Fibroblast of the conjunctiva (primary cell): ENCODE data around the gene VPS35L.

Source experiments
- DNase-seq: peaks from one replicate; pipeline ENCODE4 v3.0.0-alpha.2; 2010; ENCODE audit warnings: low read depth

The VPS35L gene, protein sequence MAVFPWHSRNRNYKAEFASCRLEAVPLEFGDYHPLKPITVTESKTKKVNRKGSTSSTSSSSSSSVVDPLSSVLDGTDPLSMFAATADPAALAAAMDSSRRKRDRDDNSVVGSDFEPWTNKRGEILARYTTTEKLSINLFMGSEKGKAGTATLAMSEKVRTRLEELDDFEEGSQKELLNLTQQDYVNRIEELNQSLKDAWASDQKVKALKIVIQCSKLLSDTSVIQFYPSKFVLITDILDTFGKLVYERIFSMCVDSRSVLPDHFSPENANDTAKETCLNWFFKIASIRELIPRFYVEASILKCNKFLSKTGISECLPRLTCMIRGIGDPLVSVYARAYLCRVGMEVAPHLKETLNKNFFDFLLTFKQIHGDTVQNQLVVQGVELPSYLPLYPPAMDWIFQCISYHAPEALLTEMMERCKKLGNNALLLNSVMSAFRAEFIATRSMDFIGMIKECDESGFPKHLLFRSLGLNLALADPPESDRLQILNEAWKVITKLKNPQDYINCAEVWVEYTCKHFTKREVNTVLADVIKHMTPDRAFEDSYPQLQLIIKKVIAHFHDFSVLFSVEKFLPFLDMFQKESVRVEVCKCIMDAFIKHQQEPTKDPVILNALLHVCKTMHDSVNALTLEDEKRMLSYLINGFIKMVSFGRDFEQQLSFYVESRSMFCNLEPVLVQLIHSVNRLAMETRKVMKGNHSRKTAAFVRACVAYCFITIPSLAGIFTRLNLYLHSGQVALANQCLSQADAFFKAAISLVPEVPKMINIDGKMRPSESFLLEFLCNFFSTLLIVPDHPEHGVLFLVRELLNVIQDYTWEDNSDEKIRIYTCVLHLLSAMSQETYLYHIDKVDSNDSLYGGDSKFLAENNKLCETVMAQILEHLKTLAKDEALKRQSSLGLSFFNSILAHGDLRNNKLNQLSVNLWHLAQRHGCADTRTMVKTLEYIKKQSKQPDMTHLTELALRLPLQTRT

DNA sequence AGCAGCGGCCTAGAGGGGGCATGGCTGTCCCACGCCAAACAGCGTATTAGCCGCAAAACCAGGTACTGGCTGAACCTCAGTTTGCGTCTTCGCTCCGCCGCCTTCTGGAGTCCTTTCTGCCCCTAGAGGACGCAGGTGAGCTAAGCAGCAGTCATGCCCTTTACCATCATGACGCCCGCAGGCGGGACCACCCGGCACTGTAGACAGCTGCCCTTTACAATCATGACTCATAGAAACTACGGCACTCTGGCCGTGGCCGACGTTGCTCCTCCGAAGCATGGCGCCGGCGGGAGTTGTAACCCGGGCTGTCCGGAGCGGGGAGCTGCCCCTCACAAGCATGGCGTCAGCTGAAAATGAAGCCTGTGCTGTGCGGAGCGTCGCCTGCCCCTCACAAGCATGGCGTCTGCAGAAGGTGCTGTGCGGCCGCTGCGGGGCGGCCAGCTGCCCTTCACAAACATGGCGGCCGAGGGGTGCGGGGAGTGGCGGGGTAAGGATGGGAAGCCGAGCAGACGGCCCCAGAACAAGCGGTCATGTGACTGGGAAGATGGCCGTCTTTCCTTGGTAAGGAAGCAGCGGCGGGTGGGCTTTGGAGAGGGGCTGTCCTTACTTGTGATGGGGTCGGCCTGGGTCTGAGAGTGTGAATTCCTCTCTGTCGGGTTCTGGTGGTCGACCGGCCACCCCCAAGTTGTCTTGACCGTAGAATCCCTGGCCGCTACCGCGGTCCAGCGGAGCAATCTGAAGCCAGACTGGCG, at the start of gene VPS35L:
Gene VPS35L, plus strand, starts transcription at position 518 of the 752 bp plus-strand sequence. Its CDS starts 27 bp downstream, at position 545.
- DNase-seq = peak; percentile 98

DNA sequence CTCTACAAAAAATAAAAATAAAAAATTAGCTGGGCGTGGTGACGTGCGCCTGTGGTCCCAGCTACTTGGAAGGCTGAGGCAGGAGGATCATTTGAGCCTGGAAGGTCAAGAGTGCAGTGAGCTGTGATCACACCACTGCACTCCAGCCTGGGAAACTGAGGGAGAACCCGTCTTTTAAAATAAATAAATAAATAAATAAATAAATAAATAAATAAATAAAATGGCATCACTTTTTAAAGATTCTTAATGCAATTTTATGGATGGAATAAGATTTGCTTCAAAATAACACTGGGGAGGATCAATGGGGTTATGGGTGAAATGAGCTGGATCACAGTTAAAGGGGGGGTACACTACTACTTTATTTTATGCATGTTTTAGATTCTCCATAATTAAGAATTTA, 48.5 kb upstream of the VPS35L start:
- no peak for DNase-seq

DNA sequence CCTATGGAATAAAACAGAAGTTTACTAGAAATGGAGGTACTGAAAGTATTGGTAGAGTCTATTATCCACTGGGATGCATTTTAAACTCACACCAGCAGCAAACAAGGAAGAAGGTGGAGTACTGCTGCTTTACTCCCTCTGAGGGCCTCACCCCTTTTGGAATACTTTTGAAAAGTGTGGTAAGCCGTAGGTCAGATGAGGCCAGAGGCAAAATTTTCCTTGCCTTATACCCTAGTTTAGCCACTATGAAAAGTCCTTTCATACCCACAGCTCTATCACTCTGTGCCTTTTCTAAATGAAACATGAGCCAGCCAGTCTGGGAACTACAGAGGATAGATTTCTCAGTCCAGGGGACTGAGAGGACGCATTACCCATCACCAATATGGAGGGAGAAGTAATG, 47.6 kb upstream of the VPS35L start:
- DNase-seq = no peak

DNA sequence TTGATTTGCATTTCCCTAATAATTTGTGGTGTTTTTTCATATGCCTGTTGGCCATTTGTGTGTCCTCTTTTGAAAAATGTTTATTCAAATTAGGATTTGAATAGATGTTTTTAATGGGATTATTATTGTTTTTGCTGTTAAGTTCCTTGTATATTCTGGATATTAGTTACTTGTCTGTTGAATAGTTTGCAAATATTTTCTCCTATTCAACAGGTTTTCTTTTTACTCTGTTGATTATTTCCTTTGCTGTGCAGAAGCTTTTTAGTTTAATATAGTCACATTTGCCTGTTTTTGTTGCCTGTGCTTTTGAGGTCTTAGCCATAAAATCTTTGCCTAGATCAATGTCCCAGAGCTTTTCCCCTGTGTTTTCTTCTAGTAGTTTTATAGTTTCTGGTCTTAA, 43.2 kb upstream of the VPS35L start:
- no peak for DNase-seq

DNA sequence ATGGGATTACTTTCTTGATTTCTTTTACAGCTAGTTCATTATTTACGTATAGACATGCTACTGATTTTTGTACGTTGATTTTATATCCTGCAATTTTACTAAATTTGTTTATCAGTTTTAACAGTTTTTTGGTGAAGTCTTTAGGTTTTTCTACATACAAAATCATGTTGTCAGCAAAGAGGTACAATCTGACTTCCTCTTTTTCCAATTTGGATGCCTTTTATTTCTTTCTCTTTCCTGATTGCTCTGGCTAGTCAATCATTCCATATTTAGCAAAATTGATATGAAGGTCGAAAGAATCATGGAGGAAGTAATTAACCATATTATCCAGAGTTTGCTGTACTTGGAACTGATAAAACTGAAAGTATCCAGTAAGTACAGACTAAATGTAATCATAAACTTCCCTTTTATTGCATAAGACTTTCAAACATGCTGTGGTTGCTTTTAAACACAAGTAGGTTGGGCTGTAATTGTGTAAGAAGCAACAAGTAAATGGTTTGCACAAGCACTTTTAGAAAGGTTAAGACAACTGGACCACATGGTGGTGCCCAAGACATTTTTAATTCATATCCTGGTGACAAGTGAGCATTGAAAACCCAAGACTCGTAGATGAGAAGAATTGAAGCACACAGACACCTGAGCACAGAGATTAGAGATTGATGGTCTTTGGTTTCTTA, 42.0 kb upstream of the VPS35L start:
- DNase-seq = no peak

DNA sequence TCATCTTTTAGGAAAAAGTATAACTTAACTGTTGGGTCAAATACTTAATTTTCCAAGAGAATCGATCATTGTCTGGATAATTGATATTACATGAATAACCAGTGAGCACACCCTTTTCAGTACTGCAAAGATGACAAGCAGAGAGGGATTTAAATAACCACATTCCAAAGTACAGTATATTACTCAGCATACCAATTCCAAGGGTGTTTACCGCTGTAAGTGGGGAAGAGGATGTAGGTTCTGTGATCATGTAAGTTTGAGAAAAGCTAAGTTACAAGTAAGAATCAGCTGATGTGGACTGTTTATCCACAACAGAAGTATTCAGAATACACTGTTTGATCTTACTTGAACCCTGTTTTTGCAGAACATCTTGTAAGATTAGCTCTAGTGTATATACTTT, 39.7 kb upstream of the VPS35L start:
- DNase-seq = no peak

DNA sequence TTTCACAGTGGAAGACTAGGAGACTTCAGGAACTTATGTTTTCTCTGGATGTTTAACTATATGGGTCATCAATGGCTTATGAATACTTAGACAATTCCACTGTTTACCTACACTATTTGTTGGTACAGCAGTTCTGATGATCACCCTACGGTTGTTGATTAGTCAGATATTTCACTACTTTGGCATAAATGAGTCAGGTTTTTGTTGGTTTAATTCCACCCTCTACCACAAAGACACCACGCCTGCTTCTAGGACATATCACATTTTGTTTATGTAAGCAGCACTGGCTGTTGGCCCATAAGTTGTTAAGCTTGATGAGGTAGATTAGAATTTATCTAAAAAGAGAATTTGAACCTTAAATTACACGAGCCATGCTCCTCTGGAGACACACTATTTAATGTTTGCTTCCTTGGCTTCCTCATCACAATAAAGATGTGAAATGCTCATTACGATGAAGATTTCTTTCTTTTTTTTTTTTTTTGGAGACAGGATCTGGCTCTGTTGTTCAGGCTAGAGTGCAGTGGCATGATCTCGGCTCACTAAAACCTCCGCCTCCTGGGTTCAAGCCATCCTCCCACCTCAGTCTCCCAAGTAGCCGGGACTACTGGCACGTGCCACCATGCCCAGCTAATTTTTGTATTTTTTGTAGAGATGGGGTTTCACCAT, 37.9 kb upstream of the VPS35L start:
- no peak for DNase-seq

DNA sequence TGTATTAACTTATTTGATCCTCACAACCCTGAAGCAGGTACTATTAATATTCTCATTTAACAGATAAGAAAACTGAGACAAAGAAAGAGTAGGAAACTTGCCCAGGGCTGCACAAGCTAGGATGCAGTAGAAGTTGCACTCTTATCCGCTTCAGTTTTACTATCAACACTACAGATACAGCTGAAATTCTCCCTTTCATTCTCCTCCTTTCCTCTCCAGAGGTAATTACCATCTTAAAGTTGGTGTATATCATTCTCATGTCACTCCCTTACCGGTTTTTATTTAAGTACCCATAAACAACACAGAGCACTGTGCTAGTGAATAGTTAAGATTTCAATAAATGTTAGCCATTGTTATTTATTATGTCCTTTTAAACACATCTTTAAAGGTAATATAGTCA, 37.1 kb upstream of the VPS35L start:
- DNase-seq = no peak

DNA sequence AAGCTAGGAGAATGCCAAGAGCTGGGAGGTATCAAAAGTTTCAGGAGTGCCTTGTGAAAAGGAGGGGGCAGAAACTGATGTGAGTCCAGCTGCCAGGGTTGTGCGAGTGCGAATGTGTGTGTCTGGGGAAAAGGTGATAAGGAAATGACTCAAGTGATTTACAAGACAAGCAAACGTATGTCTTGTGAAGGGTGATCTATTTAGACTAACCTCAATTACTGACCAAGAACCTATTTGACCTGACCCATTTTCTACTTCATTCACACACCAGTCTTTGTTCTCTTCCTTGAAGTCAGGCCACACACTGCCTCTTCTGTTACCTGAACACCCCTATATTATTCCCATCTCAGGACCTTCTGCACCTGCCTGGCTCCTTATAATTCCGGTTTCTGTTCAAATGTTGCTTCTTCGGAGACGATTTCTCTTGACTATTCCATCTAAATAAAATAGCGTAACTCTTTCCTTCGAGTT, 34.6 kb upstream of the VPS35L start:
- no peak for DNase-seq

DNA sequence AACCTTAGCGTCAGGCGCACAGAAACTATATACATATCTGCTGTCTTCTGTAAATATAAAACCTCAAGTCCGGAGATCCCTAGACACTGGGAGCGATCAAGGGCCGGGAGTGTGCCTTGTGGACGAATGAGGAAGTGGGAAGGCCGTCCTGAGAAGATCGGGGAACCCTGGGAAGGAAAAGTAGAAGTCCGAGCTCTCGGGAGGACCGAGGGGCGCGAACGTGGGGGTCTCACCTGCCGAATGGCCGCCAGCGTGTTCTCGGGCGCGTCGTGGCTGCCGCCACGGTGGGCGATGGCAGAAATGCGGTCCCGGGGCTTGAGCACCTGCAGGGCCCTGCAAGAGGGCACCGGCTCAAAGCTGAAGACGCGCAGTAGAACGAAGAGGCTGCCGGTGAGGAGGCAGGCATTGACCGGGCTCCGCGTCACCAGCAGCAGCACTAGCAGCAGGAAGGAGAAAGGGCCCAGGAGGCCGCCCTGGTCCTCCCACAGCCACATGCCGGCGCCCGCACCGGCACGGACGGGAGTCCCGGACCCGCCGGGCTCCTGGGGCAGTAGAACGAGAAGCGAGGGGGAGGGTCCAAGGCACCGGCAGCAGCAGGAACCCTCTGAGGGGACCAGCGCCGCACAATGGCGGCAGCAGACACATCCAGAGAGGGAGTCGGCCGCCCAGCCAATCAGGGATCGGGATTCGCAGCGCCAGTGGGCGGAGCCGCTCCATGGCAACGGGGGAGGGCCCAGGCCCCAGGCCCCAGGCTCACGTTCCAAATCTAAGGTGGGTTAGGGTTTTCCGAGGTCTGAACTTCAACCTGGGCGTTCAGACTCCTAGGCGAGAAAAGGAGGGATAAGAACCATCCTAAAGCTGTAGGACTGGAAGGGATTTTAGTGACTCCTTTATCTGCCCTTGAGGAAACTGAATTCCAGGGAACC, 33.8 kb upstream of the VPS35L start, which contains the start of gene GDE1:
Gene GDE1, minus strand, starts transcription at position 628 of the 926 bp plus-strand sequence. Its CDS starts 134 bp downstream, at position 494.
- DNase-seq = peak; percentile 76

DNA sequence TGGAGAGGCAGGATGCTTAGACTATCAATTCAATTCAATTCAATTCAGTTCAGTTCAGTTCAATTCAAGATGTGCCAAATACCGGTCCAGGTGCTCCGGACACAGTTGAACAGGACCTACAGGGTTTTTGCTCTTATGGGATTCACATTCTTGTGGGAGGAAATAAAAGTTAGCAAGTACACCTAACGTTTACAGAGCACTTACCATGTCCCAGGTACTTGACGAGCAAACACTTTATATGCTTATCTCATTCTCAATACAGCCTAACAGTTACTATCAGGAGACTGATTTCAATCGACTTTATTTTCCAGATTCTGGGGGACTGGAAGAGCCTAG, 33.1 kb upstream of the VPS35L start:
- no peak for DNase-seq

DNA sequence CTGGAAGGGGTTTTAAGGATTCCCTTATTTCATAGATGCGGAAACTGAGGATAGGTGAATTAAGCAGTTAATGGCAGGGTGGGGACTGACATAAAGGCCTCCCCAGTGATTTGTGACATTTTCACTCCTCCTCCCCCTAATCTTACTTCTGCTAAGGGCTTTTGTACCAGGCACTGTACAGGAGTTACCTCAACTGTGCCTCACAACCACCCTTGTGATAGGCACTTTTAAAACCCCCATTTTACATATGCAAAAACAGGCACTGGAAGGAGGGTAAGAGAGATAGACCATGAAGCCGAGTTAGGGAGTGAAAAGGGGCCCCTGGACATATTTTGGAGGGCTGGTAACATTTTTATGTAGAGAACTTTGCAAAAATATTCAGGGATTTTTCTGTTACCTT, 32.7 kb upstream of the VPS35L start:
- DNase-seq = no peak

DNA sequence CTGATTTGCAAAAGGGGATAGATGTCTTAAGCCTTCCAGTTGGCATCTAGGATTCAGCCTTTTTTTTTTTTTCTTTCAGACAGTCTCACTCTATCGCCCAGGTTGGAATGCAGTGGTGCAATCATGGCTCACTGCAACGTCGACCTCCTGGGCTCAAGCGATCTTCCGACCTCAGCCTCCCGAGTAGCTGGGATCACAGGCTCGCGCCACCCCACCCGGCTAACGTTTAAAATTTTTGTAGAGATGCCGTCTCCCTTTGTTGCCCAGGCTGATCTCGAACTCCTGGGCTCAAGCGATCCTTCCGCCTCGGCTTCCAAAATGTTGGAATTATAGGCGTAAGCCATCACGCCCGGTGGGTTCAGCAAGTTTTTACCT, 32.3 kb upstream of the VPS35L start:
- DNase-seq = no peak

DNA sequence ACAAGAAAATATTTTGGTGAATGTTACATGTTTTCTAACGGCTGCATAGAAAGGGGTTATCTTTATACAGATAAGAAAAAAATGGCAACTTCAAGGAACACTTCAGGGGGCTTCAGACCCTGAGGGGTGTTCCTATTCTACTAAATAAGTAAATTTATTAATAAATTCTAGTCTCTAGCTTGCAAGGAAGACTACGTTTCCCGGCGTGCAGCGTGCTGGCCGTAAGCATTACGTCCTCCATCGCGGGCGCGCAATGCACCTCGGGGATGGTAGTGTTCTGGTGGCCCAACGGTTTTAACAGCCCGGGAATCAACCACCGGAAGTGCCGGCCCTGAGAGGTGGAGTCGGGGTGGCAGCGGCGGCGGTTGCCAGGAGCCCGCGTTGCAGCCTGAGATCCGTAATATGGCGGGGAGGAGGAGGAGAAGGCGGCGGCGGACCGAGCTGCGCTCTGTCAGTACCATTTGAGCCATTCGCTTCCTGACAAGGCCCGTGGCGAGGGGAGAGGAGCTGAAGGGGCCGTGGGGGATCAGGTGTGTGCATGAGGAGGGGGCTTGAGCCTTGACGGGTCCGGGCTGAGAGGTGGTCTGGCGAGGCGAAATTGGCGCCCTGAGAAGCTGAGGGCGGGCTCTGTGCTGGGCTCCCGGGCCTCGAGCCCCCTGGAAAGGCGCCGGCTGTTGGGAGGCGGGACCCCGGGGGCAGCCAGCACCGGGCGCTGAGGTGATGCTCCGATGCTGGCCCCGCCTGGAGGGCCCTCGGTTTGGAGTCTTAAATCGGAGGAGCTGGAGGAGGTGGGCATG, 31.7 kb upstream of the VPS35L start, which contains the start of gene CCP110:
Gene CCP110, plus strand, starts transcription at position 384 of the 797 bp plus-strand sequence. CDS start 3,940 bp downstream, outside the sequence.
- peak; percentile 91 for DNase-seq

DNA sequence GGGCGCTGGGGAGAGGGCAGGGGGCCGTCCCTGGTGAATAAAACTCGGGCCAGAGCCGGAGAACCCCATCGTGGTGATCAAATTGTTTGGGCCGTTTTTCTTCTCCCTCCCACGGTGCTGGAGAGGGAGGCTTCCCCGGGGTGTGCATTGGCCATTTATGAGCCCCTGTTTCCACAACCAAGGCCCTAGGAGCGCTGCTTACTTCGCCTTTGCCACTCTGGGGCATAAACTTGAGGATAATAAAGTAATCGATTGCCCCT, 31.2 kb upstream of the VPS35L start:
- DNase-seq = no peak

DNA sequence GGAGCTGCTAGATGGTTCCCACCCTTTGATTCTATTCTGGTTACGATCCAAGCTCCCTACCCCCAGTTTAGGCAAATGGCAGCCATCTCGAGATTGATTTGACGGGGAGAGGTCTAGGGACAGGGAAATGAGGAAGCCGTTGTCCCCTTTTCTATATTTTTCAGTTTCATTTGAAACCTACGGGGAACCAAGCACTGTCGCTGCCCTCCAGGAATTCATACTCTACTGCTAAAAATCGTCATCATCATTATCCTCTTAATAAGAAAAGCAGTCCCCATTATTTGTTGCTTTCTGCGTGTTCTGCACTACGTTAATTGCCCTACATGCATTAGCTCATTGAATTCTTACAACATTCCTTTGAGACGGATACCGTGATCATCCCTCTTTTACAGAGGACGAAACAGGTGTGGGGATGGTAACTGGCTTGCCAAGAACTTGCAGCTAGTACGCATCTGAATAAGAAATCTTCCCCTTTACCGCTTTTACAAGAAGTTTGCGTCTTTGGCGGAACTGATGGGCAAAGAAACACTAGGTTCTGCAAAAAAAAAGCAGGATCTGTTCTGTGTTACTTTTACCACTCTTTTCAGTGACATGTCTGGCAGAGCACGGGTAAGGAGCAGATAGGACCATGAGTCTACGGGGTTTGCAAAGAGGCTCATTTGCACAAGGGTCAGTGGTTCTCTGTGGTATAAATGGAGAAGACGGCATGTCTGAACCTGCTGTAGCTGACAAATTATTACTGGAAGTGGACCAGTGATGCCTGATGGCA, 30.7 kb upstream of the VPS35L start:
- no peak for DNase-seq

DNA sequence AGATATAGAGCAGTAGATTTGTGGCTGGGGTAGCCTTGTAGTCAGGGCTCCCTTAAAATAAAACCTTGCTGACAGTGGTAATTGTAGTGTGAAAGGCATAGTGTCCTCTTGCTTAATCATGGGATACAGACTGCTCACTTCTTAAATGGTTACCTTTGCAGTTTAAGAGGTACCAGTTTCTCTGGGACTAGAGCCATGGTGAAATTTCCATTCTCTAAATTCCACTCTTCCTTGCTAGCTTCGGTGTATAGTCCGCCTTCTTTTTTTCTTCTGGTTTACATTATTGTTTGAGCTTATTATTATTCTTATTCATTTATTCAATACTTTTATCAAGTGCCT, 30.1 kb upstream of the VPS35L start:
- DNase-seq = no peak

DNA sequence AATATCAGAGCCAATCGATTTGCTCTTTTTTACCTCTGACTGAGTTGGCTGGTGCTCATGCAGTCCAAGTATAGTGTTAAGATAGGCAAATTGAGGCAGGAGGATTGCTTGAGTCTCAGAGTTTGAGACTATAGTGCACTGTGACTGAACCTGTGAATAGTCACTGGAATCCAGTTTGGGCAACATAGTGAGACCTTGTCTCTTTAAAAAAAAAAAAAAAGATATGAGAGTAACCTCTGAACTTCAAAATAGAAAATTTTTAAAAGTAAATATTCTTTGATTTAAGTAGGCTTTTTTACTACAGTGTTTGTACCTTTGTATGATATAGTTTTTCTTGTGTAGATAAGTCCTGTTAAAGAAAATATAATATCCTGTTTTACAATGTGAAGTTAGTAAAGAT, 28.3 kb upstream of the VPS35L start:
- DNase-seq = no peak

DNA sequence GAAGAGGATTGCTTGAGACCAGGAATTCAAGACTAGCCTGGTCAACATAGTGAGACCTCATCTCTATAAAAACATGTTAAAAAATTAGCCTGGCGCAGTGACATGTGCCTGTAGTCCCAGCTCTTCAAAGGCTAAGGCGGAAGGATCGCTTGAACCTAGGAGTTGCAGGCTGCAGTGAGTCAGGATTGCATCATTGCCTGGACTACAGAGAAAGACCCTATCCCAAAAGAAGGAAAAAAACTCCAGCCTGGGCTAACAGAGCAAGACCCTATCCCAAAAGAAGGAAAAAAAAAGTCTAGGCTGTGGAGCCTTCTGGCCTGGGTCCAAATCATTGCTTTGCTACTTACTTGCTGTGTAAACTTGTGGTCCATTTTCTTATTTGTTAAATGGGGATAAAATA, 26.8 kb upstream of the VPS35L start:
- no peak for DNase-seq
